CD4-positive, alpha-beta T cell (primary cell): ENCODE measurements around the gene ZNF549. TPM values are rescaled to one million over a fixed set of nuclear protein-coding genes. Genes with fewer than 3 reads are reported as not detected.

Experiments used
- ATAC-seq: fragments of 200-7000 bp; cut with Tn5 transposase; one replicate; pipeline ENCODE4 v1.10.0; 2022; ENCODE audit warnings: mild to moderate bottlenecking; ENCODE audit not compliant: poor library complexity
- CTCF ChIA-PET: fragments of 350-600 bp; sonication (Branson Sonifier 250); formaldehyde crosslinking; loops from one replicate; lab custom pipeline; 2021; ENCODE audit warnings: antibody characterized with exemption, inconsistent platforms; lab: Charles Lee
- POLR2A ChIA-PET: fragments of 350-600 bp; sonication (Branson Sonifier 250); formaldehyde crosslinking; loops from one replicate; lab custom pipeline; 2021; ENCODE audit warnings: antibody characterized with exemption, inconsistent platforms; lab: Charles Lee
- DNase-seq, 14 experiments: peaks; one replicate each; pipeline ENCODE4 v3.0.0-alpha.2; 2013 to 2020; ENCODE audit warnings: mixed read lengths in 2 of 14
- H3K27ac ChIP-seq, 2 donors: one replicate each; pipeline versions ENCODE4 v1.5.1 to v1.7.0; 2013; ENCODE audit warnings: low read length in 2 of 2, low read depth in 1 of 2, mild to moderate bottlenecking in 1 of 2
- H3K27me3 ChIP-seq, 2 experiments: 1 replicate in 1 of 2; 2 replicates in 1 of 2; pipeline versions ENCODE4 v1.6.1 to v1.7.0; 2013; ENCODE audit warnings: low read length in 2 of 2, control low read depth in 1 of 2, mild to moderate bottlenecking in 1 of 2, moderate library complexity in 1 of 2; ENCODE audit not compliant: insufficient read depth in 2 of 2, control insufficient read depth in 1 of 2
- H3K36me3 ChIP-seq: one replicate; pipeline ENCODE4 v1.6.1; 2013; ENCODE audit warnings: low read length, control low read depth; ENCODE audit not compliant: insufficient read depth
- H3K4me1 ChIP-seq: one replicate; pipeline ENCODE4 v1.6.1; 2013; ENCODE audit warnings: low read length, control low read depth; ENCODE audit not compliant: insufficient read depth
- H3K4me3 ChIP-seq: one replicate; pipeline ENCODE4 v1.5.1; 2013; ENCODE audit warnings: mild to moderate bottlenecking, low read length, moderate library complexity
- H3K9me3 ChIP-seq, 2 experiments: 1 replicate in 1 of 2; 2 replicates in 1 of 2; pipeline versions ENCODE4 v1.6.1 to v1.7.0; 2013; ENCODE audit warnings: low read length in 2 of 2, mild to moderate bottlenecking in 2 of 2, control low read depth in 1 of 2, moderate library complexity in 1 of 2; ENCODE audit not compliant: control insufficient read depth in 1 of 2, insufficient read depth in 1 of 2
- H3K27ac Mint-ChIP-seq: one replicate; pipeline ENCODE4 v1.8.0; 2020; ENCODE audit warnings: mixed read lengths
- H3K27me3 Mint-ChIP-seq: one replicate; pipeline ENCODE4 v1.8.0; 2021; ENCODE audit warnings: mixed read lengths
- H3K36me3 Mint-ChIP-seq: one replicate; pipeline ENCODE4 v1.8.0; 2021; ENCODE audit warnings: low read depth, mixed read lengths
- H3K4me1 Mint-ChIP-seq: one replicate; pipeline ENCODE4 v1.8.0; 2021; ENCODE audit warnings: low read depth, mixed read lengths
- H3K4me3 Mint-ChIP-seq: one replicate; pipeline ENCODE4 v1.8.0; 2020; ENCODE audit warnings: mild to moderate bottlenecking, mixed read lengths
- H3K9me3 Mint-ChIP-seq: one replicate; pipeline ENCODE4 v1.8.0; 2020; ENCODE audit warnings: mixed read lengths
- CTCF ChIP-seq: fragments of 200-600 bp; IDR thresholded peaks from one replicate; pipeline ENCODE4 v1.8.0; 2022; ENCODE audit warnings: antibody characterized with exemption, mild to moderate bottlenecking
- intact Hi-C, 2 experiments: fragments of 100-400 bp; cut with DNase I in 1 of 2; cut with micrococcal nuclease in 1 of 2; formaldehyde crosslinking; loops; one replicate each; pipeline versions ENCODE4 v1.15.1 to v1.9.0; 2023 to 2025; cut with DNase I, micrococcal nuclease
- total RNA-seq, 174 experiments: library from RNA in 2 of 174; stranded (reverse) in 2 of 174; gene quantifications; one replicate each; pipeline ENCODE4 v1.2.3 and lab custom pipeline; 2021 to 2026

The ZNF549 gene
- total RNA-seq, 2 experiments from 2014 or later = 10.1 to 11.1 TPM

GRCh38 chr19:57599761-57600383 is 72.7 kb downstream of the ZNF549 start, which contains the start of gene ZNF530:
ZNF530 (plus strand) TSS chr19:57599885; CDS start chr19:57604346, 4,461 bp downstream.
- Histone ChIP-seq H3K9me3 (peaks cover 14 to 29% of the 10 kb centered on the region in 2 experiments), H3K36me3 (peaks cover 24% of the 10 kb centered on the region), H3K4me1 (peaks cover 15% of the 10 kb centered on the region), H3K27ac (peak within 1 kb of the TSS in 1 of 2 donors; percentile 29), H3K4me3 (peak within 1 kb of the TSS; percentile 77), H3K27me3 (no peaks in the 10 kb centered on the region)
- H3K36me3 Mint-ChIP-seq = peaks cover 60% of the 10 kb centered on the region
- TF ChIP-seq CTCF = no peak
- peaks cover 30% of the 10 kb centered on the region for H3K9me3 Mint-ChIP-seq
- DNase-seq (peak; percentile 67 to 92 (median 83)), ATAC-seq (peak; percentile 91)
- H3K27me3 Mint-ChIP-seq = no peaks in the 10 kb centered on the region
- peaks cover 27% of the 10 kb centered on the region for H3K4me1 Mint-ChIP-seq
- ChIA-PET CTCF (interaction anchor here (1.0 kb wide), 1 partner anchor 21 kb away, joined by 3 read pairs; the partner anchor contains the start of gene ZNF416), POLR2A (interaction anchor here (0.6 to 2.0 kb wide), 8 partner anchors 12 to 402 kb away, joined by 3 to 5 read pairs (median 4); partner anchors contain the start of genes ZIK1, ZNF134, ZNF211 and ZNF416)
- intact Hi-C loops = loop anchor here in 1 of 2 experiments (1.0 to 2.0 kb wide), 2 partner anchors 15 to 21 kb away; partner anchors contain the start of gene ZIK1
- peak within 1 kb of the TSS; percentile 91 for H3K4me3 Mint-ChIP-seq
- H3K27ac Mint-ChIP-seq = peak within 1 kb of the TSS; percentile 52

- DNase-seq (no peak), ATAC-seq (no peak)
- Histone ChIP-seq H3K27me3 (no peaks in the 10 kb centered on the region), H3K9me3 (peaks cover 37 to 78% of the 10 kb centered on the region in 2 experiments), H3K36me3 (peaks cover 41% of the 10 kb centered on the region), H3K4me3 (no peak overlapping the region), H3K27ac (no peak overlapping the region), H3K4me1 (no peaks in the 10 kb centered on the region)
- POLR2A ChIA-PET = no interaction called here
- CTCF ChIA-PET = no interaction called here
- Mint-ChIP-seq H3K36me3 (peaks cover 74% of the 10 kb centered on the region), H3K4me3 (no peak overlapping the region), H3K9me3 (peaks cover 24% of the 10 kb centered on the region), H3K27ac (no peak overlapping the region), H3K4me1 (peaks cover 4% of the 10 kb centered on the region), H3K27me3 (no peaks in the 10 kb centered on the region)
- no peak for TF ChIP-seq CTCF
- intact Hi-C loops = no loop called here
Measured at GRCh38 chr19:57606931-57607330, 79.8 kb downstream of the ZNF549 start.

Other genes starting within 250 kb of the ZNF549 start
- gene ZNF460, start 246.9 kb upstream of the ZNF549 start, total RNA-seq = 10 to 100 TPM; 64.9 to 65.0 TPM
- gene ZNF543, start 206.9 kb upstream of the ZNF549 start, total RNA-seq = 1 to 10 TPM; 4.0 to 4.3 TPM
- gene ZNF304, start 176.1 kb upstream of the ZNF549 start, total RNA-seq = 1 to 10 TPM; 4.9 to 5.4 TPM
- 10 to 100 TPM; 11.5 to 12.7 TPM for gene TRAPPC2B, start 163.8 kb upstream of the ZNF549 start, total RNA-seq
- gene ZNF547, start 163.8 kb upstream of the ZNF549 start, total RNA-seq = 1 to 10 TPM; 1.4 to 2.1 TPM
- gene ZNF548, start 137.5 kb upstream of the ZNF549 start, total RNA-seq = 10 to 100 TPM; 68.3 to 70.4 TPM
- 1 to 10 TPM; 9.3 to 10.0 TPM for gene ZNF17, start 116.2 kb upstream of the ZNF549 start, total RNA-seq
- 1 to 10 TPM; 5.7 to 6.2 TPM for gene ZNF749, start 92.0 kb upstream of the ZNF549 start, total RNA-seq
- gene VN1R1, start 70.2 kb upstream of the ZNF549 start, total RNA-seq = under 1 TPM; 0.11 to 0.16 TPM
- 1 to 10 TPM; 2.5 to 3.2 TPM for gene ZNF772, start 49.8 kb upstream of the ZNF549 start, total RNA-seq
- 1 to 10 TPM; 8.3 to 9.2 TPM for gene ZNF419, start 39.6 kb upstream of the ZNF549 start, total RNA-seq
- gene ZNF773, start 27.4 kb upstream of the ZNF549 start, total RNA-seq = 10 to 100 TPM; 20.3 to 22.3 TPM
- 10 to 100 TPM; 15.7 to 20.0 TPM for gene ZNF550, start 32.5 kb downstream of the ZNF549 start, total RNA-seq
- gene ZNF416, start 51.6 kb downstream of the ZNF549 start, total RNA-seq = 1 to 10 TPM; 5.2 to 5.7 TPM
- gene ZIK1, start 56.8 kb downstream of the ZNF549 start, total RNA-seq = 1 to 10 TPM; 6.9 to 7.1 TPM
- 1 to 10 TPM; 2.7 to 3.4 TPM for gene ZNF530, start 72.5 kb downstream of the ZNF549 start, total RNA-seq
- gene ZNF134, start 86.9 kb downstream of the ZNF549 start, total RNA-seq = 10 to 100 TPM; 24.6 to 25.7 TPM
- 10 to 100 TPM; 29.3 to 30.5 TPM for gene ZNF211, start 105.8 kb downstream of the ZNF549 start, total RNA-seq
- not detected for gene ZSCAN4, start 141.6 kb downstream of the ZNF549 start, total RNA-seq
- 10 to 100 TPM; 11.4 to 11.6 TPM for gene ZNF551, start 154.6 kb downstream of the ZNF549 start, total RNA-seq
- 10 to 100 TPM; 16.9 to 18.0 TPM for gene ZNF154, start 181.8 kb downstream of the ZNF549 start, total RNA-seq
- 10 to 100 TPM; 12.3 to 12.4 TPM for gene ZNF671, start 200.3 kb downstream of the ZNF549 start, total RNA-seq
- gene ZNF776, start 219.5 kb downstream of the ZNF549 start, total RNA-seq = 10 to 100 TPM; 21.7 to 28.4 TPM
- 10 to 100 TPM; 51.1 to 53.4 TPM for gene ZNF586, start 242.3 kb downstream of the ZNF549 start, total RNA-seq